CD4-positive, alpha-beta T cell treated with Interleukin-2 at 100 ng/mL for 4 hours (primary cell): Measurements from ENCODE around the gene NUP85.
A peak's percentile ranks its signal among the peaks of the same experiment; 100 is the strongest.
"Not testable (repeated sequence)": the region's sequence is repeated elsewhere in the genome, so short reads cannot be mapped to it uniquely, and the experiment has no call there.

Experiments
- DNase-seq: peaks from one replicate; pipeline ENCODE4 v3.0.0-alpha.2; 2020; ENCODE audit warnings: low spot score

Gene NUP85

GRCh38 chr17:75205037-75205792, at the start of gene NUP85:
TSS of gene NUP85 (plus strand) at chr17:75205679. CDS start at chr17:75205762, 83 bp downstream.
- peak; percentile 91 for DNase-seq

GRCh38 chr17:75158480-75158879, 47.0 kb upstream of the NUP85 start:
- DNase-seq = not testable (repeated sequence)

GRCh38 chr17:75159196-75160031, 46.1 kb upstream of the NUP85 start:
- no peak for DNase-seq

GRCh38 chr17:75160211-75160610, 45.3 kb upstream of the NUP85 start:
- no peak for DNase-seq

- DNase-seq = no peak
Observed at GRCh38 chr17:75163074-75163473, 42.4 kb upstream of the NUP85 start.

- DNase-seq = not testable (repeated sequence)
Observed at GRCh38 chr17:75164606-75165005, 40.9 kb upstream of the NUP85 start.

GRCh38 chr17:75168998-75169397, 36.5 kb upstream of the NUP85 start:
- no peak for DNase-seq

- no peak for DNase-seq
Observed at GRCh38 chr17:75173526-75173925, 32.0 kb upstream of the NUP85 start.

GRCh38 chr17:75174996-75175395, 30.5 kb upstream of the NUP85 start:
- no peak for DNase-seq

GRCh38 chr17:75176625-75177024, 28.9 kb upstream of the NUP85 start:
- DNase-seq = no peak

- DNase-seq = peak; percentile 14
Observed at GRCh38 chr17:75178453-75178852, 27.0 kb upstream of the NUP85 start.

GRCh38 chr17:75181110-75181509, 24.4 kb upstream of the NUP85 start:
- no peak for DNase-seq

GRCh38 chr17:75181608-75182318, 23.7 kb upstream of the NUP85 start:
- DNase-seq = peak; percentile 40

GRCh38 chr17:75182319-75182568, 23.2 kb upstream of the NUP85 start:
- no peak for DNase-seq

GRCh38 chr17:75182569-75183436, 22.7 kb upstream of the NUP85 start, which contains the start of gene SUMO2:
TSS of gene SUMO2 (minus strand) at chr17:75182959. CDS start at chr17:75182834, 125 bp downstream.
- peak; percentile 96 for DNase-seq

GRCh38 chr17:75183999-75184884, 21.2 kb upstream of the NUP85 start:
- DNase-seq = no peak

GRCh38 chr17:75188614-75189013, 16.9 kb upstream of the NUP85 start:
- no peak for DNase-seq

- DNase-seq = no peak
Observed at GRCh38 chr17:75191584-75191983, 13.9 kb upstream of the NUP85 start.

GRCh38 chr17:75194879-75195278, 10.6 kb upstream of the NUP85 start:
- DNase-seq = no peak

- no peak for DNase-seq
Observed at GRCh38 chr17:75199886-75200618, 5.4 kb upstream of the NUP85 start.
